Midbrain (tissue), 1 donor: ENCODE measurements around the gene CALU.

Experiments
- DNase-seq: peaks from one replicate; lab custom pipeline; 2025; lab: John Stamatoyannopoulos, UW

CALU gene

GRCh38 chr7:128739048-128739962, at the start of gene CALU:
Gene CALU, plus strand, starts transcription at chr7:128739359. Its CDS starts 9,225 bp downstream, at chr7:128748584.
- DNase-seq, result peak; percentile 96

DNA sequence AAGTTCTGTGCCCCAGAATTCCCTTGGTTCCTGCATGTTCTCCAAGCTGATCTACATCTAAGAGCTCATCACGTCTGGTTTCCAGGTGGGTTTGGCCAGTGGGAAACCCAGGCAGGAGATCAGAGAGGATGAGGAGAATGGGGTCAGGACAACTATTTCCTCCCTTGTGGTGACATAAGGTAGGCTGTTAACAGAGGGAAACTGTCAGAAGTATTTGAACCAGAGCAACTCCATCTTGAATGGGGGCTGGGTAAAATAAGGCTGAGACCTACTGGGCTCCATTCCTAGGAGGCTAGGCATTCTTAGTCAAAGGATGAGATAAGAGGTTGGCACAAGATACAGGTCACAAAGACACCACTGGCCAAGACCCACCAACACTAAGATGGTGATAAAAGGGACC, 47.9 kb upstream of the CALU start:
- DNase-seq, result no peak

DNA sequence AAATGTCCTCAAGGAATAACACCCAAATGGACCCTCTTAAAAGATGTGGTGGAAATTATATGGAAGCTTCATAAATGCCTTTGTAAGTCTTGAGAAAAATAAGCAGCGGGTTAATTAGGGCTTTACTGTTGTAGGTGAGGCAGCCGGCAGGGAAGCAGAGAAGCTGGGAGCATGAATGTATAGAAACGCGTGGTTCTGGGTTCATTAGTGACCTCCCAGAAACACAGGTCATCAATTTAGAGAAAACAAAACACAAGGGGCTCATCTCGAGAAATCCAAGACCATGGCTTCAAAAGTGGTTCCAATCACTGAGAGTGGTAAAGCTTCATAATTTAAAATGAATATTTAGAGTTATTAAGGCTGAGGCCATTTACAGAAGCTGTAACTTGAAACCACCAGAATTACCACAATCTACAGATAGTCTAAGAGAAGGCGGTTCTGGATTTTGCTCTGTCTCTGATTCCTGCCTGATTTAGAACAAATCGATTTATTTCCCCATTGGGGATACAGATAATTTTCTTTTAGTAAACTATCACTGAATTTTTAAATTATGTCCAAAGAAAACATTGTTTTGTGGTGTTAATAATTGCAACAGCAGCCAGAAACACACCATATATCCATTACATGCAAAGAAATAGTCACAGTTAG, 46.4 kb upstream of the CALU start:
- no peak for DNase-seq

DNA sequence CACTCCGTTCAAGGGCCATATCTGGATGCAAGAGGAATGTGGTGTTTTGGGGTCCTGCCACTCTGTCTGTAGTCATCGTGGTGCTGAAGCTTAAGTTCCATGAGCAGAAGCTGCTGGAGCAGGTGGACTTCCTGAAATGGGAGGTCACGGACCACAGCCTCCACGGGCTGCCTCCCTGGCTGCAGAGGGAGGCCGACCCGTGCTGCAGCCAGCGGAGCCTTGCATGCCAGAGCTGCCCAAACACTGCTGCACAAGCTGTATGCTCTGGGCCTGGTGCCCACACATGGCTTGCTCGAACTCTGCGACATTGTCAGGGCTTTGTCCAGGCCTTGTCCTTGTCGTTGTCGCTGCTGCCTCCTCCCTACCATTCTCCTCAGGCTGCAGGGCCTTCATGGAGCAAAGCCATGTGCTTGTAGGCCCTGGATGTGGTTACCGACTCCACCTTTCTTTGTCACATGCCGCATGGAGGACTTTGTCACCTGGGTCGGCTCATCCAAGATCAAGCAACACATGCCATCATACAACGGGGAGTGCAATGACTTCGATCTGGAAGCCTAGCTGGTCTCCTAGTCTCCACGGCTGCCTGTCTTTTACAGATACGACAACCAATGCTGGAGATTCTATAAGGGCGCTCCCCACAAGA, 45.7 kb upstream of the CALU start:
- no peak for DNase-seq

DNA sequence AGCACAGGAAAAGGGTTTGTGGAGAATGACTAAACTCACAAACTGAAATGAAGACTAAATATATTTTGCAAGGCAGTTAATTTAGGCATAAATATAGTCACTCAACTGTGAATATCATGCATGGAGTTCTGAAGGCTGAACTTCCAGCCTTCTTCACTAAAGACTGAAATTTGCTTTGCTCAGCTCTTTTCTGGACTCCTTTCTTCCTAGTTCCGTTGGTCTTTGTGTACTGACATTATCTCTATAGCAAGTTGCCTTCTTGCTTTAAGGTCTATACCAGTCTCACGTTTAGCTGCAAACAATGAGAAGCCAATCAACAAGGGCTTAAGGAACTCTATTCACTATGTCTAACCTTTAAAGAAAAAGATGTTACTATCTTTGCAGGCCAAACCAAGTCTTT, 44.4 kb upstream of the CALU start:
- no peak for DNase-seq

DNA sequence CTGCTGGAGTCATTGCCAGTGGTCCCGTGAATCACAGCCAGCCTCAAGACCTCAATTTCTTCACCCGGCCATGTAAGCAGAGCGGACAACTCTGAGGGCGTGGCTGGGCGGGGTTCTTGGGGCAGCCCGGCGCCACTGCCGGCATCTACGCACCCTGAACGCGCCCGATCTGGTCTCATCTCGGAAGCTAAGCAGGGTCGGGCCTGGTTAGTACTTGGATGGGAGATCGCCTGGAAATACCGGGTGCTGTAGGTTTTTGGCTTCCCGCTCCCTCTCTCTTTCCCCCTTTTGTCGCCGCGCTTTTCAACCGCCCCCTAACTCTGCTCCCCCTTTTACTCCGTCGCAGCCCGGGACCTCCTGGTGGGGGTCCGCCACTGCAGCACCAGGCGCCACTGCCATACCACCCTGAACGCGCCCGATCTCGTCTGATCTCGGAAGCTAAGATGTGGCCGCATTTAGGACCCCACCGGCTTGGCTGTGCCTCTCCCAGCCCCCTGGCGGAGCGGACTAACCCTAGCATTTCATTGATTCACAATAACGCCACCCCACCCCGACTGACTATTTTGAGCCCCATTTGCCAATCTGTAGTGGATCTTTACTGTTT, 41.8 kb upstream of the CALU start:
- DNase-seq, result no peak

GRCh38 chr7:128699196-128699712, 39.9 kb upstream of the CALU start:
- no peak for DNase-seq

DNA sequence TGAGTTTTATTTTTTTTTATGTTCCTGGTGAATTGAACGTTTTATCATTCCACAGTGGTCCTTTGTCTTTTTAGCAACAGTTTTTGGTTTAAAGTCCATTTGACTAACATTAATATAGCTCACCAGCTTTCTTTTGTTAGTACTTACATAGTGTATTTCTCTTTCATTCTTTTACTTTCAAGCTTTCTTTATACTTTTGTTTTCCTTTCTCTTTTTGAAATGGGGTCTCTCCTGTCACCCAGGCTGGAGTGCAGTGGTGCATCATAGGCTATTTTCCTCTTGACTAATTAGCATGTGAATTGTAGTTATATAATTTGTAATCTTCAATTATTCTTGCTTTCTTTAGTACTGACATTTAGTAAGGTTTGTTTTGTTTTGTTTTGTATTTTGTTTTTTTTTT, 39.3 kb upstream of the CALU start:
- DNase-seq, result no peak

DNA sequence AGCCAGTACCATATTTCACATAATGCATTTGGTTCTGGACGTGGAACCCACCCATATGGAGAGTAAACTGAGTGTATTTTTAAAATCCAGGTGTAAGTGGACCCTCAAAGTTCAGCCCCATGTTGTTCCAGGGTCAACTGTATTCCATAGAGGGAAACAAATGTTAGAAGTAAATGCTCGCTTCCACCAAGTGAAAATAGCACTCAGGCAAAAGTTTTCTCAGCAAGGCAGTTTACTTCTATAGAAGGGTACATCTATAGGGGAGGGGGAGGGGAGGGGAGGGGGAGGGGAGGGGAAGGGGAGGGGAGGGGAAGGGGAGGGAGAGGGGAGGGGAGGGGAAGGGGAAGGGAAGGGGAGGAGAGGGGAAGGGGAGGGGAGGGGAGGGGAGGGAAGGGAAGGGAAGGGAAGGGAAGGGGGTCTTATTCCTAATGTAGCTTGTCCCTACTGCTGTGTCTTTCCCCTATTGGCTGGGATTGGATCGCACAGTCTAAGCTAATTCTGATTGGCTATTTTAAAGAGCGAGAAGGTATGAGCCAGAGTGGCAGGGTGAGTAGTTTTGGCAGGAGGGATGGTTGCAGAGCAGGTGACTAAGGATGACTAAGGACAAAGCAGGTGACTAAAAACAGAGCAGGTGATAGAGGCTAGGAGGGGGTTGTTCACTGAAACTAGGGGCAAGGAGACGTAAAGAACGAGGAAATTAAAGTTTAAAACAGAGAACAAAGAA, 37.9 kb upstream of the CALU start:
- no peak for DNase-seq

DNA sequence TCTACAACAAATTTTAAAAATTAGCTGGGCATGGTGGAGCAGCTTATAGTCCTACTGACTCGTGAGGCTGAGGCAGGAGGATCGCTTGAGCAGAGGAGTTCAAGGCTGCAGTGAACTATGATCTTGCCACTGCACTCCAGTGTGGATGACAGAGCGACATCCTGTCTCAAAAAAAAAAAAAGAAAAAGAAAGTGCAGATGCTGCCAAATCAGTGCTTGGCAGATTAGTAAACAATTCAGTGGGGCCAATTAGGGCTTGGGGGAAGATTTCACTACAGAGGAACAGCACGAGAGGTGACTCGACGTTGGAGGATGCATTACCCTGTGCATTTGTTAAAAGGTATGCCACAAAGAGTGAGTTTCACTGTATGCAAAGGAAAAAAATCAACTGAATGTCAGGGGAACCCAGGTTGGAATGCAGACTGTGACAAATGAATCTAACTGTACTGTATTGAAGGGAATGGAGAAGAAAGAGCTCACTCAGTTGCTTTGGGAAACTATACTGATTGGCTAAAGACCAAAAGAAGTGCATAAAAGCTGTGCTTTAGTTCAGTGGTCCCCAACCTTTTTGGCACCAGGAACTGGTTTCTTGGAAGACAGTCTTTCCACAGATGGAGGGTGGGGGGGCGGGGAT, 35.4 kb upstream of the CALU start:
- no peak for DNase-seq

DNA sequence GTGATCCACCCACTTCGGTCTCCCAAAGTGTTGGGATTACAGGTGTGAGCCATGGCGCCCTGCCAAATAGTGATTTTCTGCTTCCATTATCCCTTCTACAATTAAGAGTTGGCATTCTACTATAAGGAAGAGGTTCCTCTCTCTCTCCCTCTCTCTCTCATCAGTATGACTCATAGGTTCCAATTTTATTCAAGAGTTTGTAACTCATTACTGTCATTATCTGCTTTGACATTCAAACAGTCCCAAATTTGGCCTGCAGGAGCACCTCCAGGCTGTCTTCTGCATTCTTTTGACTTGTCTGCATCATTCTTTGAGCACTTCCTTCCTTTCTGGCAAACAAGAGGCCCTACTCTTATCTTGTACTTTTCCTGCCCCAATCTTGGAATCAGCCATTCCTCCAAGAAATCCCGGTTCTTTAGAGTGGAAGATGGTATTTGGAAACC, 33.2 kb upstream of the CALU start:
- DNase-seq, result no peak

- DNase-seq, result no peak
Observed at GRCh38 chr7:128707752-128708151, 31.4 kb upstream of the CALU start.

- DNase-seq, result no peak
Observed at GRCh38 chr7:128708235-128708634, 30.9 kb upstream of the CALU start.

GRCh38 chr7:128708824-128709223, 30.3 kb upstream of the CALU start:
- DNase-seq, result no peak

DNA sequence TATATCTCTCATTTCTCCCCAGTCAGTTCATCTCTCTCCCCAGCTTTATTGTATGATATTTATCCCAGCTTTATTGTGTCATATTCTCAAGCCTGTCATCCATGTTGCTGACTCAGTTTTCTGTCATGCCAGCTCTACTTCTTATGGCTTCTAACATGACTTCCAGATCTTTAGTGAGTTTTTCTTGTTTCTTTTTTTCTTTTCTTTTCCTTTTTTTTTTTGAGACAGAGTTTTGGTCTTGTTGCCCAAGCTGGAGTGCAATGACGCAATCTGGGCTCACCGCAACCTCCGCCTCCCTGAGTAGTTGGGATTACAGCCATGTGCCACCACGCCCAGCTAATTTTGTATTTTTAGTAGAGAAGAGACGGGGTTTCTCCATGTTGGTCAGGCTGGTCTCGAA, 28.7 kb upstream of the CALU start:
- DNase-seq, result no peak

GRCh38 chr7:128713794-128714193, 25.4 kb upstream of the CALU start:
- no peak for DNase-seq

DNA sequence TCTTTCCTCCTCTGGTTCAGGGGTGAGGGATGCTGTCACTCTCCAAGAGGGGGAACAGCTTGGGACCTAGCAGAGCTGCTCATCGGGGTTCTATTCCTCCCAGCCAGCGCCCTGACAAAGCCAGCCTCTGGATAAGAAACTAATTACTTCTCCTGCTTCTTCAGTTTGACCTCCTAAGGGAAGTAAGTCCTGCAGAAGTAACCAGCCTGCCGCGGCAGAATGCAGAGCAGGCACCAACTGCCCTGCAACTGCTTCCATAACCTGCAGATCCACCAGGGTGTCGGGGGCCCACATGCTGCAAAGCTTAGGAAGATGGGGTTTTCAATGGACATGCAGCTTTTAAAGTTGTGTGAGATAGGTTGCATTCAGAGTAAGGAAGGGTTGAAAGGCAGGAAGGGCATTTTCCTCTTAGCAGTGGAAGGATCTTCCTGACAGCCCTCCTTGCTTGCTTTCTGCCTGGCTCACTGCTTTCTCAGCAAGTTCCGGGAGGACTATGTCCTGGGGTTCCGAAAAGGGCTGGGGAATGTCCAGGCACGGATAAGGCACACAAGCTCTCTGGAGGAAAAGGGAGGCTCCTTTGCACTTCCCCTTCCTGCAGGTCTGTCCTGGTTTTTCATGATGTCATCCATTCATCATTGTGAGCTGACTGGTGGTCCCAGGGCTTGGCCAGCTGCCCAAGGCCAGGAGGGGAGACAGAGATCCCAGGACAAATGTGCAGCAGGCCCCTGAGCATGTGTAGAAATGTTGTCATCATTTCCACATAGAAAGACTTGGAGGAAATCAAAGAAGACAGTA, 24.3 kb upstream of the CALU start:
- no peak for DNase-seq

DNA sequence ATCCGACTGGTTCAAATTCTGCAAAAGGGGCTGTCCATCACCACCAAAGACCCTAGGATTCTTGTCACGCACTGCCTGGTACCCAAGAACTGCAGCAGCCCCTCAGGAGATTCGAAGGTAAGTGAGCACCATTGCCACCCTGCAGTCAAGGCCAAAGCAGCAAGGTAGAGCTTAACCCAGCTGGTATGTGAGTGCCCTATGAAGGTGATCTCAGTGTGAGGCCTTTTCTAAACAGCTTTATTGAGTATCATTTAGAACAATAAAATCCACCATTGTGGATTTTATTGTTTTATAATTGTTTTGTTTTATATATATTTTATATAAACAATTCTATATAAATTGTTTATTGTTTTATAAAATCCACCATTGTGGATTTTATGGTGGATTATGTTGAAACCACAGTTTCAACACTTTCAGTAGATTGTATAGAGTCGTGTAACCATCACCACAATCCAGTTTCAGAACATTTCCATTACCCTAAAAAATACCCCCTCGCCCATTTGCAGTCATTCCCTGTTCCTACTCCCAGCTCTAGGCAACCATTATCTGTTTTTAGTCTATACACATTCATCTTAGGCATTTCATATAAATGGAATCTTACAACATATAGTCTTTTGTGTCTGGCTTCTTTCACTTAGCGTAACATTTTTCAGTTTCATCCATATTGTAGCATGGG, 20.1 kb upstream of the CALU start:
- DNase-seq, result no peak

DNA sequence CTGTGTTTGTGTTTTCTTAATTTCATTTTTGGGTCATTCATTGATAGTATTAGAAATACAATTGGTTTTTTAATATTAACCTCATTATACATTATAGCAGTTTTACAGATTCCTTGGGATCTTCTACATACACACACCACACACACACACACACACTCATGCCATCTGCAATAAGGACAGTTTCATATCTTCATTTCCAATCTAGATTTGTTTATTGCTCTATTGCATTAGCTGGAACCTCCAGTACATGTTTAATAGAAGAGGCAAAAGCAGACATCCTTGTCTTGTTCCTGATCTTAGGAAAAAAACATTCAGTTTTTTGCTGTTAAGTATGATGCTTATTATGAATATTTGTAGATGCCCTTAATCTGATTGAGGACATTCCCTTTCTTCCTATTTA, 17.8 kb upstream of the CALU start:
- DNase-seq, result no peak

- no peak for DNase-seq
Observed at GRCh38 chr7:128724743-128725142, 14.4 kb upstream of the CALU start.
